Hematopoietic multipotent progenitor cell treated with erythropoietin and hydrocortisone succinate and interleukin-3 and kit ligand, for 4 days (in vitro differentiated cells): ENCODE measurements around the gene ATP11A.

Experiments used
- DNase-seq: peaks from one replicate; pipeline ENCODE4 v3.0.0-alpha.2; 2015

ATP11A gene

DNA sequence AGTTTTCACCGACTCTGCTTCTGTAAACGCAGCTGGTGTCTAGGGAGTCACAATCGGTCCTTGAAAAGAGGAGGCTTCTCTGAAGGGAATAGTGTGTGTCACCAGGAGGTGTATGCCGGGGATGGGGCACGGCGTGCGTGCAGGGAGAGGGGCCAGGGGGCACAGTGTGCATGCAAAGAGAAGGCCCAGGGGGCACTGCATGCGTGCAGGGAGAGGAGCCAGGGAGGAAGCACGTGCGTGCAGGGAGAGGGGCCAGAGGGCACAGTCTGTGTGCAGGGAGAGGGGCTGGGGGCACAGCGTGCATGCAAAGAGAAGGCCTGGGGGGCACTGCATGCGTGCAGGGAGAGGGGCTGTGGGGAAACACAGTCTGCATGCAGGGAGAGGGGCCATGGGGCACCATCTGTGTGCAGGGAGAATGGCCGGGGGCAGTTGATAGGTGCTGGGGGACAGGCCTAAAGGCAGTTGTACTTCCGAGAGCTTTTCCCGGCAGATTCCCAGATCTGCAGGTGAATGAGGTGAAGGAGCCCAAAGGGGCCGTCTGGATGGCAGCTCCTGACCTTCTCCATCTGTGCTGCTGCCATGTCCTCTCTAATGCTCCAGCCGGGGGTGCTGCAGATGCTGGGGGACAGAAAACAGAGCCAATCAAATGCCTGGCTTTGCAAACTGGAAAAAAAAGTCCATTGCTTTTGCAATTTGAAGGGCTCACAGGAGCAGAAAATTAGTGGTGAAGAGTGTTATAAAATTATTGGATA is 36.4 kb downstream of the ATP11A start:
- DNase-seq, result peak; percentile 47

DNA sequence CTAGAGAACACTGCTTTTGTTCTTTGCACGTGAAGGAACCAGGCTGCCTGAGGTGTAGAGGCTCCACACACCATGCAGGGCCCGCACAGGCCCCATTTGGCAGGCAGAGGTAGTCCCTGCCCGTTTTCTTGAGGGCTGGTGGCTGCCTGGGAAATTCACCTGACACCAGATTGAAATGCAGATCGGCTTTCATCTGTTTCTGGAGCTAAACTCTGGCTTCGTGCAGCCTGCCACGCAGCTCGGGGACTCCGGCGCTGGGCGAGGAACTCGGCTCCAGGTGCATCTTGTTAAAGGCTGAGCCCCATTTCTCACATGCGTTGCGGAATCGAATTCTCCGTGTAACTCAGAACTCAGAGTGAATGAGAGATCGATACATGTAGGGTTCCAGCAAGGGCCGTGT is 37.7 kb downstream of the ATP11A start:
- no peak for DNase-seq

DNA sequence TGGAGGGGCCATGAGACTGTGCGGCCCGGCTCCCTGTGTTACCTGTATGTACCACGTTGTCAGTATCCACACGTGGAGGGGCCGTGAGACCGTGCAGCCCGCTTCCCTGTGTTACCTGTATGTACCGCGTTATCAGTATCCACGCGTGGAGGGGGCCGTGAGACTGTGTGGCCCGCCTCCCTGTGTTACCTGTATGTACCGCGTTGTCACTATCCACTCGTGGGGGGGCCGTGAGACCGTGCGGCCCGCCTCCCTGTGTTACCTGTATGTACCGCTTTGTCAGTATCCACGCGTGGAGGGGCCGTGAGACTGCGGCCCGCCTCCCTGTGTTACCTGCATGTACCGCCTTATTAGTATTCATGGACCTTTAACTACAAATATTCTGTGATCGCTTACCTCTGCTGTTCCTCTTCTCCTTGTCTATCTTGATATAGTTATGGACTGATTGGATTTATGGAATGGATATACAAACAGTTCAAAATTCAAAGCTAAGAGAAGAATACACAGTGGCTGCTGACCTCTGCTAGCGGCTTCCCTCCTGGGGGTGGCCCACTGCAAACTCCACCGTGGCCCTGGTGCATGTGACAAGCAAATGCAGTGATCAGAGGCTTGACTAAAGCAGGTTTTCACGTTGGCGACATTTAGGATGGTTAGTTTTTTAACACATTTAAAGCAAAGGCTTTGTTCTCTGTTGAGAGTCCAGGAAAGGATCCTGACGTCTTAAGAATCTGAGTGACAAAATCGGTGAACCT is 38.7 kb downstream of the ATP11A start:
- no peak for DNase-seq

DNA sequence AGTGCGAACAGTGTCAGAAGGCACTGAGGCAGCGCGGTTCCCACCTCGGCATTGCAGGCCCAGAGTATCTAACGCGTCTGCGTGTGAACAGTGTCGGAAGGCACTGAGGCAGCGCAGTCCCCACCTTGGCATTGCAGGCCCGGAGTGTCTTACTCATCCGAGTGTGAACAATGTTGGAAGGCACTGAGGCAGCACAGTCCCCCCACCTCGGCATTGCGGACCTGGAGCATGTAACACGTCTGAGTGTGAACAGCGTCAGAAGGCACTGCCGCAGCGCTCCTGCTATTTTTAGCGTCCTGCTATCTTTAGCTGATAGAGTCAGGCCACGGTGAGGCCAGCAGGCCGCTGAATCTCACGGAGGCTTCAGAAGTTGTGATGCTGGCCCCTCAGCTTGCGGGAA is 39.6 kb downstream of the ATP11A start:
- DNase-seq, result no peak

DNA sequence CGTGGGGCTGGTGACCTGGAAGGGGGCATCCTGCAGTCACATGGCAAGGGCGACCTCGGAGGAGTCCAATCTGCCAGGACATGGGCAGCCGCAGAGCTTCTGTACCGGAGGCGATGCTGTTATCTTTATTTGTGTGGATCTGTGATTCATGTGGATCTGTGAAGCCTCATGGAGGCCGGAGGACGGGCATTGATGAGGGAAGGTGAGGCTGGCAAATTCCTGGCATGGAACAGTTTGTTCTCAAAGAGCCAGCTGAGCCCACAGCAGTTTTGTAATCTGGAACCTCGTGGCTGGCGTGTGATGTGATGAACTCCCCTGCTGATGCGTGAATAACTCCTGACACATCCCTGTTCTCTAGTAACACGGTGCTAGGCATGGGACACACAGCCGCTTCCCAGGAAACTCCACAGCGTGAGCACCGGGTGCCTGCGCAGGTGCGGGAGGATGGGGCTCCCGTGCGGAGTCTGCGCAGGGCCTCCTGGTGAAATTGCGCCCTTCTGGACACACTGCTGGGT is 40.4 kb downstream of the ATP11A start:
- DNase-seq, result no peak

DNA sequence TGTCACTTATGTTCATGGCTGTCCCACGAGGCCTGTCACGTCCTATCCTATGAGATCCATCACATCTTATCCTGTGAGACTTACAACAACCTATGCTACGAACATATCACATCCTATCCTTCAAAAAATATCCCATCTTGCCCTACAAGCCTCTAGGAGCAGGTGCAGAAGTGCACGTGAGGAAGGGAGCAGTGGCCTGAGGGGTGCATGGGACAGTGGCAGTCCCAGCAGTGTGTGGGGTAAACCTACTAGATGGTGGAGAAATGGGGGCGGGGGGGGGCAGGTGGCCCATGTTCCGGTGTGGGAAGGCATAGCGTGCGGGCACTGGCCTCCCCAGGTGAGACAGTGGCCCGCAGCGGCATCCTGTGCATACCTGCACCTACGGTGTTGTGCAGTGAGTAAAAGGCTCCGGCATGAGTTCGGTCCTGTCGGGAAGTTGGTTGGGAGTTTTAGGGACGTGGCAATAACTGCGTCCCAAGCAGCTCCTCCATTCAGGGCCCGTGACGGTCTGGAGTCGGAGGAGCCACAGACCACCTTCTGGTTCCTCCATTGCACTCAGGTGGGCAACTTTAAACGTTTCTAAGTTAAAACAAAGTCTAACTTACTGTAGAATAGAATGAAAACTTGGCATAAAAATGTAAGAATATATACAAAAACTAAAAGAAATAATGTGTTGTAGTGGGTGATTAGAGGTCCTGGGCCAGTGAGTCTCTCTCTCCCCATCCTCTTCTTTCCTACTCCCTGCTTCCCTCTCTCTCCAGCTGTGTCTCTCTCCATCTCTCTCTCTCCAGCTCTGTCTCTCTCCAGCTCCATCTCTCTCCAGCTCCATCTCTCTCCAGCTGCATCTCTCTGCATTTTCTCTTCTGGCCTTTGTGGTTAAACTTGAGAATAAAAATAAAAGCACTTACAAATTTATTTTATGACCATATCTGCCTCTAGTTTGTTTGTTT is 42.1 kb downstream of the ATP11A start:
- DNase-seq, result no peak

DNA sequence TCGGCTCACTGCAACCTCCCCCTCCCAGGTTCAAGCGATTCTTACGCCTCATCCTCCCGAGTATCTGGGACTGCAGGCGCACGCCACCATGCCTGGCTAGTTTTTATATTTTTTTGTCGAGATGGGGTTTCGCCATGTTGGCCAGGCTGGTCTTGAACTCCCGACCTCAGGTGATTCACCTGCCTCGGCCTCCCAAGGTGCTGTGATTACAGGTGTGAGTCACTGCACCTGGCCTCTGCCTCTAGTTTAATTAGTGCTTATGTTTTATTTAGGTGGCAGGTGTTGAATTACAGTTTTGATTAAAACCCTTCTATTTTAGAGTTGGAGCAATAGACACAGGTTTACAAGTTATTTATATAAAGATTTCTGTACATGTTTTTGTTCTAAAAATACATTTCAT is 42.8 kb downstream of the ATP11A start:
- DNase-seq, result no peak

DNA sequence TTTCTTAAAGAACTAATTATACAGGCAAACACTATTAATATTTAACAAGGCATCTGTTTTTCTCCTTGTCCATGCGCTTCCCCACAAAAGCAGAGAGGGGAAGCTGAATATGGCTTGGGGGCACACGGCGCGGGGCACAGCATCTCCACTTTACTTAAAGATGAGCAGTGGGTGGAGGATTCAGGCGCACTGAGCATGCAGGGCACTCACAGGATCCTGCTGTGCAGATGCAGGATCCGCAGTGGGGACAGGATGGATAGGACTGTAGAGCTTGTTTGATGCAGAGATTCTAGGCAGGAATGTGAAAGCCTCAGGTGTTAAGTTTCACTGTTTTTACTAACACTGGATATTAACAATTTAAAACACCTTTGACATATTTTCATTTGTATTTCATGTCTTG is 43.3 kb downstream of the ATP11A start:
- no peak for DNase-seq

DNA sequence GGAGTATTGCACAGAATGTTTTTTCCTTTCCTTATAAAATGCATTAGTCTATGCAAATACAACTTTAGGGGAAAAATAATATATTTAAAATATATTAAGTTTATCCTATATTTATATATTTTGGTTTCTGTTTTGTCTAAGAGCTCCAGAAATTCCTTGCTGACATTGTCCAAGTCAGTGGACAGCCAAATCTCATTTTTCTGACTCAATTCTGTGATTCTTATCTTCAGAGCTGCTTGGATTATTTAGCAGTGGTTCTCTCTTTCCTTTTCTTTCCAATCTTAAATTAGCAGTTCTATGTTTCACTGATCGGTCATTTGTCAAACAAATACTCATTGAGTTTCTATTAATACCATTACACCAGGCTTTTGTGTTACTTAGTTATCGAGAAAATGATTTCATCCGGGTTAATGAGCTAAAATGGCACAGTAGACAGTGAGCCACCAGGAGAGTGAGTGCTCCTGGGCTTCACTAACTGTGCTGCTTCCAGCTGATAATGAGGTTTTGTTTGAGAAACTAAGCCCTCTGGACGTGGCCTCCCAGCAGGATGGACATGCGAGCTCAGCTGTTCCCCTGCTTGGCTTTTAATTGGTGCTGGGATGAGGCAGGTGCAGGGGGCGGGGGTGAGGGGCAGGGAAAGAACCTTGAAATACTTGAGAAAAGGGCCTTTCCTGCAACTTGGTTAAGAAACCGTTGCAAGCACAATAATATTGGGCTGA is 44.0 kb downstream of the ATP11A start:
- DNase-seq, result no peak

DNA sequence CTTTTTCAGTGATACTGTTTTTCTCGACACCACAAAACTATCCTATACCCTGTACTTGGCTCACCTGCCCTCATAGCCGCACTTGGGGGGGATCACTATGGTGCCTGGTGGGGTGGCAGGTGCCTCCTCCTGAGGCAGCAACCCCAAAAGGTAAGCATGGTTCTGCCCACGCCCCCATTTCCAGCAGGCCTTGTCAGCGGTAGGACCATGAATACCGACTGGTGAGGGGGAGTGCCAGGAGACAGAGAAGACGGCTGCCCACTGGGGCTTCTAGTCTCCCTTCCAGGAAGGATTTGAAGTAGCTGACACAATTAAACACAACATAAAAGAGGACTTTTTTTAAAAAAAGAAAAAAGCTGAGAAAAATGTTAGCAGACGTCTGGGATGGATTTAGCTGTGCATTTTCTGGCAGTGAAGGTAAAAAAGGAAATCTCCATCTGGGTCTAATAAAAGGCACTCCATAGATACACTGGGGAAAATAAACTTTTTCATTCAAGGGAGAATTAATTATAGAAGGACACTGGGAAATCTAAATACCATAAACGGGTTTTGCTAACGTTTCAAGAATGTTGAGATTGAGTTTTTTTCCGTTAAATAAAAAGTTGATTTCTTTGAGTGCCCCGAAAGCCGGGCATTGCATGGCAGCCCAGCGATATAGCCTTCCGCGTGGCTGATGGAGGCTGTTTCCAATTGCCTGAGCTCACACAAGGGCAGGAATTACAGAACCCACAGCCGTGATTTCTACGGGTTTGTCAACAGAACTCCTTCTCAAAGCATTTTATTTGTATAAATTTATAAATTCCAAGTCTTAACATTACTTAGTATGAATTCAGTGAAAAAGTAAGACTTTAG is 45.1 kb downstream of the ATP11A start:
- DNase-seq, result no peak

DNA sequence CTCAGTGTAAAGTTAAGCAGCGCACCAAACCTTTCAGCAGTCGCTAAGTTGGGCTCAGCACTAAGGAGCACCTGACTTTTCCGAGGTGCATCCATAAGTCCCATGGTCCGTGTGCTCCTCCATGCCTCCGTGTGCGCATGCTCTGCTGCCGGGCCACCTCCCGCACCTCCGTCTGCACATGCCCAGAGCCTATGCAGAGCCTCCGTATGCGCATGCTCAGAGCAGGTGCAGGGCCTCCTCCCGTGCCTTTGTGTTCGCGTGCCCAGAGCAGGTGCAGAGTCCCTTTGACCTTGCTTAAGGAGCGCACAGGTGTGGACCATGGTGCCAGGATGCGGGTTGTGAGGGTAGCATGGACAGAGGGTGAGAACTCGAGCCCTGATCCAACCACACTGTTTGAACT is 46.0 kb downstream of the ATP11A start:
- DNase-seq, result no peak

DNA sequence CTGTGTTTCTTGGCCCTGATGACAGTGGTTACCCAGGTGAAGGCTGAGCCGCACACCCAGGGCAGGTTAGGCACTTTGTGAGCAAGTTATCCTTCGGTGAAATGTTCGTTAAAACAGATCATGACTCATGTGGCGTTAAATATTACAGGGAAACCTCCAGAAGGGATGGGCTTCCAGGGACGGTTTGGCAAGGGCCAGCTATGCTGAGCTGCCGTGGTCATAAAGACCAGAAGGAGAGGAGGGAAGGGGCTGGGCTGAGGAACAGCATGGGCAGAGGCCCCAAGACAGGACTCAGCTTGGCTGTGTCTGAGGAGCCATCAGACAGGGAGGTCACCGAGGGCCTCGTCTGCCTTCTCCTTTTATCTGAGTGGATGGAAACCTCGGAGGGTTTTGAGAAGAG is 47.5 kb downstream of the ATP11A start:
- DNase-seq, result no peak

DNA sequence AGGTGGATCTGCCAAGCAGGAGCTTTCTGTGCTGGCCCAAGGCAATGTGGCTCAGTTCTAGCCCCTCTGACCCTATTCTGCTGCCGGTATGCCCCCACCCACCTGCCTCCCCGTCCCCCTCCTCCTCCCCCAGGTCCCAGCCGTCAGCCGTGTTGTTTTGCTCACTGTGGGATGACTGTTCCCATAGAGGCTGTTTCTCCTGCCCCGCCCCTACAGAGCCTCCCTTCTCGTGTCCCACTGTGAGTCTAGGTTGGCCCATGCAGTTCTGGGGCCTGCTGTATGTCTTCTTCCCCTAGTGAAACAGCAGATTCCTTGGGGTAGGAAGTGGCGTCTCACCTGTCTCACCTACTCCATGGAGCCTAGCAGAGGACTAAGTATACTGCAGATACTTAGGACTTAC is 48.8 kb downstream of the ATP11A start:
- no peak for DNase-seq

DNA sequence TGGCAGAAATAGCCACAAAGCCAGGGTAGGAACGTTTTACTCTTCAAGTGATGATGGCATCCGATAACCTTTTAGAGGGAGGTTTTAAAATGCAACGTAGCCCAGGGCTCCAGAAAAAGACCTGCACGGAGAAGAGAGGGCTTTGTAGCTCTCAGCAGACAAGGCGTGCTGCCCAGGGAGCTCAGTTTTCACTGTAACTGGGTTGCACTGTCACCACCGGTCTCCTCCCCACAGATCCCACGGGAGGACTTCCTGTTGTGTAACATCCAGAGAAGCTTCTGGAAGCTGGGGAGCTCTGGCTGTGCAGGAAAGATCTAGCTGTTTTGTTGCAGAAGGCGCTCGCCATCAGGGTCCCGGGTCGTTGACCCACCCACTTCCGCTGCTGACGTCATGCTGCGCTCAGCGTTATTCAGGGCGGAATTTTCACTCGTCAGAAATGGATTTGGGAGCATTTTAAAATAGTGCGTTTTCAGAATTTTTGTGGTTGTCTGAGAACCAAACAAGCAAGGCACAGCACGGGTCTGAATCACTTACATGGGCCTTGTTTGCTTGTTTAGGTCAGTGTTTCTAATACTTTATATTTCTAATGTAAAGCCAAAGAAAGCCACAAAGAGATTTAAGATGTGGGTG is 50.8 kb downstream of the ATP11A start:
- no peak for DNase-seq

DNA sequence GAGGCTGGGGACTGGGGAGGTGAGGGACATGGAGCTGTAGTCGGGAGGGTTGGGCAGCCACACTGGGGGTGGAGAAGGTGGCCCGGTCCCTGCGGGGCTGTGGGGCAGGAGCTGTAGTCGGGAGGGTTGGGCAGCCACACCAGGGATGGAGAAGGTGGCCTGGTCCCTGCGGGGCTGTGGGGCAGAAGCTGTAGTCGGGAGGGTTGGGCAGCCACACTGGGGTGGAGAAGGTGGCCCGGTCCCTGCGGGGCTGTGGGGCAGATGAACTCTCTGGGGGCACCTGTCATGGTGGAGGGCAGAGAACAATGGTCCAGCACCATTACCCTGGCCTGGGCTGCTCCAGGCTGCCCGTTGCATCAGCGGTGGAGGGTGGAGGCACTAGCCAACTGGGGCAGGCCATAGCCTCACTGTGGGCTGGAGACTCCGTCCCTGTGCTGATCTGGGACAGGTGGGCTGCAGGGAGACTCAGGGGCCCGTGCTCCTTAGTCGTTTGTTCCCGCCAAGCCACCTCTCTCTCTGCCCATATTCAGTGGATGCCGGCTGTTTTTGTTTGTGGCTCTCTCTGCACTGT is 51.4 kb downstream of the ATP11A start:
- DNase-seq, result no peak

DNA sequence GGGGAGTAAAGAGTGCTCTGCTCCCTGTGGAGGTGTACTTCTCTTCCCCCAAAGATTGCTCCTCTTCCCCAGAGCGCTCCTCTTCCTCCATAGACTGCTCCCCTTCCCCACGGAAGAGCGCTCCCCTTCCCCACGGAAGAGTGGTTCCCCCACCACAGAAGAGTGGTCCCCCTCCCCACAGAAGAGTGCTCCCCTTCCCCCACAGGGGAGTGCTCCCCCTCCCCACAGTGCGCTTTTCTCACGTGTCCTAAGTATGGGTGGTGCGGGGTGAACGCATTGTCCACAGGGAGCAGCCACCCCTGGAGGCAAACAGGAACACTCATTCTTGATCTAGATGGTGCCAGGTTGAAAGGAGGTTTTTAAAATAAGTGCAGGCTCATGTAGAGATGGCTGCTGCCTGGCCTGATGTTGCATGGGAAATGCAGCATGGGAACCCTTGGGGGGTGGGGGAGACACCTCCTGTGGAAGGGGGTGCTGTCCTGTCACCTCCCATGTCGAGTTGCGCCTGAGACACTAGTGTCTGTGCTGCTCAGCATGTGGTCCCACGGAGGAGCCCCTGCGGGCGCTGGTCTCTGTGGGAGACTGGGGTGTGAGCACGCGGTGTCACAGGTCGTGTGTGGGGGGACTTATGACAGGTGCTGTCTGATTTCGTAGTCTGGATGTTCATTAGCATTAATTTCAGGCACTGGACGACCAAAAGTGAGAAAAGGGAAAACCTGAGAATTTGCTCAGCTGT is 52.2 kb downstream of the ATP11A start:
- no peak for DNase-seq

DNA sequence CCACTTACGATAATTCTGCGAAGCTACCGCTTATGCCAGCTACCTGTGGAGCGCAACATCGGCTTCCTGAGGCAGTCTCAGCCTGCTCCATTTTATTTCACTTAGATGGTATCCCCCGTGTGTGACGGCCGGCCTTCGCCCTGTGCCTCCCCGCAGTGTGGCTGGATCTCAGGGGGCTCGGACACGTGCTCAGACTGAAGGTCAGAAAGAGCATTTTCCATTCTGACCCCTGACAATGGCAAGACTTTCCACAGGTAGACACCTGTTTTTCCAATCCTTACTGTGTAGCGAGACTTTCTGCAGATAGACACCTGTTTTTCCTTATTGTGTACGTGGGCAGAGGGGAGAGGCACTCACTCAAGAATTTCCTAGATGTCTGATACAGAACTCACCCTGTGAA is 52.7 kb downstream of the ATP11A start:
- DNase-seq, result no peak

DNA sequence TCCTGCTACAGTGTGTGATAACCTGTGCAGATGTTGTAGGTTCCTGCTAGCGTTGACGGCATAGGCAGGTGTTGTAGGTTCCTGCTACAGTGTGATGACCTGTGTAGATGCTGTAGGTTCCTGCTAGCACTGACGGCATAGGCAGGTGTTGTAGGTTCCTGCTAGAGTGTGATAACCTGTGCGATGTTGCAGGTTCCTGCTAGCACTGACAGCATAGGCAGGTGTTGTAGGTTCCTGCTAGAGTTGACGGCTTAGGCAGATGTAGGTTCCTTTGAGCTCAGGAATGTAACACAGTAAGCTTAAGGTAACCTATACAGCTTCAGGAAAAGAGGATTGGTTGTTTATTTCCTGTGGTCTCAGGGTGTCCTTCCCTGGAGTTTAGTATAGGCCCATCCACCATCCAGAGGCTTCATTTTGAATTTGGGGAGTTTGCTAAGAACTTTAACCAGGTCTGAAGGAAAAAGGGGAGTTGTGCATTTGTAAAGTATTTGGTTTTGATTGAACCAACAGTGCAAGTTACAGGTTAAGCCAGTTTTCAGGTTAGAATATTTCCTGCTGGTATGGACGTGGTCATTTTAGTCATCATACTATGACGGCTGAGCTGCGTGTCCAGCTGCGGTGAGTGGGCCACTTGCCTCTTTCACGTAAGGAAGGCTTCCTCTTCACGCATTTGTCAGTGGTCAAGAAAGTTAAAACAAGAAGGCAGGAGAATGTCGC is 53.8 kb downstream of the ATP11A start:
- no peak for DNase-seq
